Lower leg skin (tissue), 3 donors: ENCODE data around the gene PTK7.
"Not testable (repeated sequence)": the region's sequence is repeated elsewhere in the genome, so short reads cannot be mapped to it uniquely, and the experiment has no call there.

Source experiments
- POLR2A ChIP-seq, 2 donors: fragments of 450-650 bp; IDR thresholded peaks; one replicate each; pipeline ENCODE4 v1.6.1; 2016 to 2017; ENCODE audit warnings: antibody characterized with exemption in 2 of 2, mild to moderate bottlenecking in 1 of 2, moderate library complexity in 1 of 2
- TF ChIP-seq, protein P1 (sequence below), 3 donors: fragments of 450-650 bp; IDR thresholded peaks; one replicate each; pipeline ENCODE4 v1.5.1; 2016; ENCODE audit warnings: antibody characterized with exemption in 3 of 3, mild to moderate bottlenecking in 3 of 3, moderate library complexity in 2 of 3

DNA sequence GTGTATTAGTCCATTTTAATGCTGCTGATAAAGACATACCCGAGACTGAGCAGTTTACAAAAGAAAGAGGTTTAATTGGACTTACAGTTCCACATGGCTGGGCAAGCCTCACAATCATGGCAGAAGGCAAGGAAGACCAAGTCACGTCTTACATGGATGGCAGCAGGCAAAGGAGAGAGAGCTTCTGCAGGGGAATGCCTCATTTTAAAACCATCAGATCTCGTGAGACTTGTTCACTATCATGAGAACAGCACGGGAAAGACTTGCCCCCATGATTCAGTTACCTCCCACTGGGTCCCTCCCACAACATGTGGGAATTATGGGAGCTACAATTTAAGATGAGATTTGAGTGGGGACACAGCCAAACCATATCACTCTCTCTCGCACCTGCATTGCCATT lies 55.3 kb downstream of the PTK7 start:
- TF ChIP-seq, protein P1, sequence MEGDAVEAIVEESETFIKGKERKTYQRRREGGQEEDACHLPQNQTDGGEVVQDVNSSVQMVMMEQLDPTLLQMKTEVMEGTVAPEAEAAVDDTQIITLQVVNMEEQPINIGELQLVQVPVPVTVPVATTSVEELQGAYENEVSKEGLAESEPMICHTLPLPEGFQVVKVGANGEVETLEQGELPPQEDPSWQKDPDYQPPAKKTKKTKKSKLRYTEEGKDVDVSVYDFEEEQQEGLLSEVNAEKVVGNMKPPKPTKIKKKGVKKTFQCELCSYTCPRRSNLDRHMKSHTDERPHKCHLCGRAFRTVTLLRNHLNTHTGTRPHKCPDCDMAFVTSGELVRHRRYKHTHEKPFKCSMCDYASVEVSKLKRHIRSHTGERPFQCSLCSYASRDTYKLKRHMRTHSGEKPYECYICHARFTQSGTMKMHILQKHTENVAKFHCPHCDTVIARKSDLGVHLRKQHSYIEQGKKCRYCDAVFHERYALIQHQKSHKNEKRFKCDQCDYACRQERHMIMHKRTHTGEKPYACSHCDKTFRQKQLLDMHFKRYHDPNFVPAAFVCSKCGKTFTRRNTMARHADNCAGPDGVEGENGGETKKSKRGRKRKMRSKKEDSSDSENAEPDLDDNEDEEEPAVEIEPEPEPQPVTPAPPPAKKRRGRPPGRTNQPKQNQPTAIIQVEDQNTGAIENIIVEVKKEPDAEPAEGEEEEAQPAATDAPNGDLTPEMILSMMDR (IDR thresholded peaks at IDR 0.05), result not testable (repeated sequence)
- not testable (repeated sequence) for TF ChIP-seq POLR2A (IDR thresholded peaks at IDR 0.05)
